H9 (cell line): ENCODE data around the gene SERINC3. TPM values are rescaled to one million over a fixed set of nuclear protein-coding genes. Genes with fewer than 3 reads are reported as not detected.

Experiments used
- DNase-seq: peaks from one replicate; pipeline ENCODE4 v3.0.0-alpha.2; 2017
- H2AFZ ChIP-seq: one replicate; pipeline ENCODE4 v1.6.1; 2013; ENCODE audit warnings: mild to moderate bottlenecking, low read length, control low read depth, moderate library complexity
- H2AK5ac ChIP-seq: 2 replicates; pipeline ENCODE4 v1.6.1; 2013; ENCODE audit warnings: low read length, control low read depth, mixed read lengths; ENCODE audit not compliant: insufficient read length
- H2BK120ac ChIP-seq: one replicate; pipeline ENCODE4 v1.6.1; 2013; ENCODE audit warnings: low read depth, mild to moderate bottlenecking, low read length, control low read depth, inconsistent platforms; ENCODE audit not compliant: poor library complexity, severe bottlenecking
- H2BK12ac ChIP-seq: 2 replicates; pipeline ENCODE4 v1.6.1; 2013; ENCODE audit warnings: low read length, control low read depth, mixed read lengths, low read depth; ENCODE audit not compliant: insufficient read length
- H2BK15ac ChIP-seq: 2 replicates; pipeline ENCODE4 v1.6.1; 2013; ENCODE audit warnings: low read depth, low read length, control low read depth
- H2BK20ac ChIP-seq: one replicate; pipeline ENCODE4 v1.6.1; 2013; ENCODE audit warnings: low read depth, mild to moderate bottlenecking, low read length, control low read depth, inconsistent platforms; ENCODE audit not compliant: poor library complexity, severe bottlenecking
- H2BK5ac ChIP-seq: 2 replicates; pipeline ENCODE4 v1.6.1; 2013; ENCODE audit warnings: low read length, control low read depth, mixed read lengths; ENCODE audit not compliant: insufficient read length
- H3K14ac ChIP-seq: 2 replicates; pipeline ENCODE4 v1.6.1; 2013; ENCODE audit warnings: low read length, control low read depth; ENCODE audit not compliant: insufficient read depth
- H3K18ac ChIP-seq: 2 replicates; pipeline ENCODE4 v1.6.1; 2013; ENCODE audit warnings: low read depth, mild to moderate bottlenecking, mixed read lengths, low read length, control low read depth; ENCODE audit not compliant: insufficient read length
- H3K23ac ChIP-seq: 2 replicates; pipeline ENCODE4 v1.6.1; 2013; ENCODE audit warnings: low read length, control low read depth, mixed read lengths, low read depth; ENCODE audit not compliant: insufficient read length
- H3K23me2 ChIP-seq: 2 replicates; pipeline ENCODE4 v1.6.1; 2013; ENCODE audit warnings: low read depth, mild to moderate bottlenecking, mixed read lengths, low read length, control low read depth; ENCODE audit not compliant: insufficient read length, poor library complexity, severe bottlenecking
- H3K27ac ChIP-seq: 2 replicates; pipeline ENCODE4 v1.5.1; 2013; ENCODE audit warnings: low read length, control low read depth, mixed read lengths, low read depth; ENCODE audit not compliant: insufficient read length
- H3K27me3 ChIP-seq: 2 replicates; pipeline ENCODE4 v1.6.1; 2013; ENCODE audit warnings: low read length, control low read depth, inconsistent platforms; ENCODE audit not compliant: insufficient read depth
- H3K4ac ChIP-seq: 2 replicates; pipeline ENCODE4 v1.6.1; 2013; ENCODE audit warnings: low read depth, mild to moderate bottlenecking, control low read depth, inconsistent platforms, low read length, moderate library complexity
- H3K4me1 ChIP-seq: 2 replicates; pipeline ENCODE4 v1.6.1; 2013; ENCODE audit warnings: low read length, control low read depth, inconsistent platforms; ENCODE audit not compliant: insufficient read depth
- H3K4me2 ChIP-seq: 2 replicates; pipeline ENCODE4 v1.6.1; 2013; ENCODE audit warnings: low read length, control low read depth, mixed read lengths; ENCODE audit not compliant: insufficient read length, insufficient read depth
- H3K56ac ChIP-seq: 2 replicates; pipeline ENCODE4 v1.6.1; 2013; ENCODE audit warnings: low read depth, mild to moderate bottlenecking, mixed read lengths, low read length, control low read depth; ENCODE audit not compliant: insufficient read length
- H3K79me1 ChIP-seq: 2 replicates; pipeline ENCODE4 v1.6.1; 2013; ENCODE audit warnings: low read depth, mild to moderate bottlenecking, moderate library complexity, low read length, control low read depth, inconsistent platforms; ENCODE audit not compliant: insufficient read depth, poor library complexity, severe bottlenecking
- H3K79me2 ChIP-seq: 2 replicates; pipeline ENCODE4 v1.6.1; 2013; ENCODE audit warnings: low read length, control low read depth, inconsistent platforms; ENCODE audit not compliant: insufficient read depth
- H3K9ac ChIP-seq: 2 replicates; pipeline ENCODE4 v1.6.1; 2013; ENCODE audit warnings: low read length, control low read depth, mixed read lengths; ENCODE audit not compliant: insufficient read length; ENCODE audit errors: extremely low read depth
- H3K9me3 ChIP-seq: one replicate; pipeline ENCODE4 v1.6.1; 2013; ENCODE audit warnings: low read depth, low read length, inconsistent platforms; ENCODE audit not compliant: control insufficient read depth
- H3T11ph ChIP-seq: one replicate; pipeline ENCODE4 v1.6.1; 2013; ENCODE audit warnings: mild to moderate bottlenecking, low read length, control low read depth, inconsistent platforms
- H4K20me1 ChIP-seq: one replicate; pipeline ENCODE4 v1.6.1; 2013; ENCODE audit not compliant: control insufficient read depth, insufficient read length, insufficient read depth
- H4K5ac ChIP-seq: 2 replicates; pipeline ENCODE4 v1.6.1; 2013; ENCODE audit warnings: low read depth, mild to moderate bottlenecking, mixed read lengths, low read length, control low read depth; ENCODE audit not compliant: insufficient read length
- H4K8ac ChIP-seq: replicated peaks from 2 replicates; pipeline ENCODE4 v1.6.1; 2013; ENCODE audit warnings: low read length, control low read depth, mixed read lengths, low read depth; ENCODE audit not compliant: insufficient read length
- H4K91ac ChIP-seq: 2 replicates; pipeline ENCODE4 v1.6.1; 2013; ENCODE audit warnings: low read depth, mild to moderate bottlenecking, moderate library complexity, mixed read lengths, low read length, control low read depth; ENCODE audit not compliant: insufficient read length
- H3K27ac Mint-ChIP-seq, 3 experiments: 2 replicates in 2 of 3; 3 replicates in 1 of 3; pipeline ENCODE4 v1.8.0; 2020 to 2021; ENCODE audit warnings: mixed read lengths in 3 of 3, mild to moderate bottlenecking in 1 of 3, moderate library complexity in 1 of 3
- H3K27me3 Mint-ChIP-seq: 2 replicates; pipeline ENCODE4 v1.8.0; 2021; ENCODE audit warnings: low read depth, mild to moderate bottlenecking, moderate library complexity, mixed read lengths
- H3K36me3 Mint-ChIP-seq, 3 experiments: 2 replicates in 2 of 3; 3 replicates in 1 of 3; pipeline ENCODE4 v1.8.0; 2020 to 2021; ENCODE audit warnings: low read depth in 3 of 3, mixed read lengths in 3 of 3; ENCODE audit not compliant: insufficient read depth in 1 of 3
- H3K4me1 Mint-ChIP-seq, 2 experiments: 2 replicates each; pipeline ENCODE4 v1.8.0; 2020; ENCODE audit warnings: mixed read lengths in 2 of 2
- H3K4me3 Mint-ChIP-seq, 2 experiments: 2 replicates in 1 of 2; 3 replicates in 1 of 2; pipeline ENCODE4 v1.8.0; 2020 to 2021; ENCODE audit warnings: mild to moderate bottlenecking in 2 of 2, mixed read lengths in 2 of 2, moderate library complexity in 1 of 2
- H3K9me3 Mint-ChIP-seq, 2 experiments: 2 replicates in 1 of 2; 3 replicates in 1 of 2; pipeline ENCODE4 v1.8.0; 2020; ENCODE audit warnings: mild to moderate bottlenecking in 2 of 2, mixed read lengths in 2 of 2, moderate library complexity in 1 of 2
- WGBS: extraction: QIAGEN DNeasy Blood & Tissue Kit; methylation state at CpG from one replicate; pipeline ENCODE4 v1.1.7; 2013; ENCODE audit warnings: missing lambda C conversion rate, low lambda C conversion rate, mixed read lengths; ENCODE audit not compliant: insufficient read length; ENCODE audit errors: extremely low coverage; 5-methylcytosine and 5-hydroxymethylcytosine counted together
- total RNA-seq: library from RNA; stranded (reverse); gene quantifications from 2 replicates; pipeline ENCODE4 v1.2.1, GENCODE V29; 2021
- TF ChIP-seq, protein P1 (sequence below): fragments of 200-600 bp; sonication (generic); conservative IDR thresholded peaks from 3 replicates; pipeline ENCODE4 v1.8.0; 2021; ENCODE audit warnings: antibody characterized with exemption, mild to moderate bottlenecking

The SERINC3 gene
- total RNA-seq, 1 experiment from 2014 or later, result 41.5 TPM

DNA sequence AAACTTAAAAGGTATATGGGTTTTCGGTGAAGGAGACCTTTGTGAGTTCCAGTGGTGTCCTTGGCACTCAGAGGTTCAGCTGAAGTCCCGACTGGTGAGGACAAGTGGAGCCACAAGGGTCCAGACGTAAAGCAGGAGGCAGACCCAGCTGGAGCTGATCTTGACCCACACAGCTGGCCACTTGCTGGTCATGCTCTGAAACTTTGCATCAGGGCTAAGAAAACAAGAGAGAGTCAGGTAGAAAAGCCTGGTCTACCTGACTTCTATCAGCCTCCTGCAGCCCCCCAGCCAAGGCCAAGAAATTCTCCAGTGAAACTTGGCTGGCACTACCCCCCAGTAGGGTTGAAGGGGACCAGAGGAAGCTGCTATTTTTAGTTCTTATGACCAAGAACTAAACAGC, 21.6 kb downstream of the SERINC3 start:
- Histone ChIP-seq H3K4me1 (no peaks in the 10 kb centered on the region), H3K27ac (no peak overlapping the region), H4K20me1 (no peaks in the 10 kb centered on the region), H2BK5ac (no peak overlapping the region), H4K91ac (no peak overlapping the region), H3K14ac (no peak overlapping the region), H3K9ac (no peak overlapping the region), H3K4ac (no peak overlapping the region), H2BK120ac (no peak overlapping the region), H3K27me3 (no peaks in the 10 kb centered on the region), H4K8ac (no peak overlapping the region), H3K56ac (no peak overlapping the region), H3K23ac (no peak overlapping the region), H3K79me1 (no peaks in the 10 kb centered on the region), H3K23me2 (no peaks in the 10 kb centered on the region), H2BK12ac (no peak overlapping the region), H3K79me2 (no peaks in the 10 kb centered on the region), H3K4me2 (no peak overlapping the region), H2BK20ac (no peak overlapping the region), H3T11ph (no peak overlapping the region), H2AFZ (no peak overlapping the region), H2AK5ac (no peak overlapping the region), H3K18ac (no peak overlapping the region), H4K5ac (no peak overlapping the region), H3K9me3 (no peaks in the 10 kb centered on the region), H2BK15ac (no peak overlapping the region)
- peaks cover 2 to 62% (median 46%) of the 10 kb centered on the region in 3 experiments; a peak in 4 of 7 replicates for H3K36me3 Mint-ChIP-seq
- no peaks in the 10 kb centered on the region for H3K4me1 Mint-ChIP-seq
- no peaks in the 10 kb centered on the region for H3K27me3 Mint-ChIP-seq
- no peak for DNase-seq
- no peaks in the 10 kb centered on the region for H3K9me3 Mint-ChIP-seq
- H3K27ac Mint-ChIP-seq, result no peak overlapping the region; a peak in 1 of 7 replicates
- no peak overlapping the region for H3K4me3 Mint-ChIP-seq
- WGBS, result no CpG with 5 or more reads among the region's 3 CpGs
- TF ChIP-seq, protein P1, sequence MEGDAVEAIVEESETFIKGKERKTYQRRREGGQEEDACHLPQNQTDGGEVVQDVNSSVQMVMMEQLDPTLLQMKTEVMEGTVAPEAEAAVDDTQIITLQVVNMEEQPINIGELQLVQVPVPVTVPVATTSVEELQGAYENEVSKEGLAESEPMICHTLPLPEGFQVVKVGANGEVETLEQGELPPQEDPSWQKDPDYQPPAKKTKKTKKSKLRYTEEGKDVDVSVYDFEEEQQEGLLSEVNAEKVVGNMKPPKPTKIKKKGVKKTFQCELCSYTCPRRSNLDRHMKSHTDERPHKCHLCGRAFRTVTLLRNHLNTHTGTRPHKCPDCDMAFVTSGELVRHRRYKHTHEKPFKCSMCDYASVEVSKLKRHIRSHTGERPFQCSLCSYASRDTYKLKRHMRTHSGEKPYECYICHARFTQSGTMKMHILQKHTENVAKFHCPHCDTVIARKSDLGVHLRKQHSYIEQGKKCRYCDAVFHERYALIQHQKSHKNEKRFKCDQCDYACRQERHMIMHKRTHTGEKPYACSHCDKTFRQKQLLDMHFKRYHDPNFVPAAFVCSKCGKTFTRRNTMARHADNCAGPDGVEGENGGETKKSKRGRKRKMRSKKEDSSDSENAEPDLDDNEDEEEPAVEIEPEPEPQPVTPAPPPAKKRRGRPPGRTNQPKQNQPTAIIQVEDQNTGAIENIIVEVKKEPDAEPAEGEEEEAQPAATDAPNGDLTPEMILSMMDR, result no peak
